ENCODE measurements around the gene PDZK1IP1. TPM values are rescaled to one million over a fixed set of nuclear protein-coding genes. Genes with fewer than 3 reads are reported as not detected.
"Not testable (repeated sequence)": the region's sequence is repeated elsewhere in the genome, so short reads cannot be mapped to it uniquely, and the experiment has no call there.

PDZK1IP1 gene
- total RNA-seq, 4 donors from 2014 or later, result 36.8 to 201 (median 153) TPM

GRCh38 chr1:47147047-47147785 is 42.6 kb downstream of the PDZK1IP1 start:
- H3K9me3 ChIP-seq, result no peaks in the 10 kb centered on the region
- WGBS, result 45% methylated on average over 6 of the region's 6 CpGs
- no peak overlapping the region for H3K27ac ChIP-seq
- TF ChIP-seq CTCF (IDR thresholded peaks at IDR 0.05), result no peak
- no peak for TF ChIP-seq POLR2AphosphoS5 (IDR thresholded peaks at IDR 0.05)
- no peak for TF ChIP-seq EP300 (IDR thresholded peaks at IDR 0.05)
- TF ChIP-seq POLR2A (IDR thresholded peaks at IDR 0.05), result no peak
- H3K36me3 ChIP-seq, result no peaks in the 10 kb centered on the region
- DNase-seq (ENCODE audit: low spot score in 2 of 2), result no peak
- peaks cover 7% of the 10 kb centered on the region for H3K27me3 ChIP-seq
- no peaks in the 10 kb centered on the region for H3K4me1 ChIP-seq
- H3K4me3 ChIP-seq, result no peak overlapping the region

- not testable (repeated sequence) for H3K4me1 ChIP-seq; H3K4me3 ChIP-seq; DNase-seq (ENCODE audit: low spot score in 2 of 2); H3K27me3 ChIP-seq; H3K36me3 ChIP-seq; H3K27ac ChIP-seq; H3K9me3 ChIP-seq
- 0% methylated on average over 1 of the region's 1 CpG for WGBS
These were observed 43.3 kb downstream of the PDZK1IP1 start for GRCh38 chr1:47146495-47146894.

GRCh38 chr1:47143654-47144053 is 46.2 kb downstream of the PDZK1IP1 start:
- not testable (repeated sequence) for DNase-seq (ENCODE audit: low spot score in 2 of 2); H3K9me3 ChIP-seq; H3K27me3 ChIP-seq; H3K4me1 ChIP-seq; H3K27ac ChIP-seq; H3K4me3 ChIP-seq; H3K36me3 ChIP-seq
- WGBS, result 82% methylated on average over 6 of the region's 6 CpGs

- H3K4me1 ChIP-seq; H3K4me3 ChIP-seq; H3K27me3 ChIP-seq; DNase-seq (ENCODE audit: low spot score in 2 of 2); H3K27ac ChIP-seq; H3K36me3 ChIP-seq; H3K9me3 ChIP-seq: not testable (repeated sequence)
- WGBS, result 44% methylated on average over 3 of the region's 3 CpGs
These were observed 49.5 kb downstream of the PDZK1IP1 start for GRCh38 chr1:47140358-47140757.

GRCh38 chr1:47137925-47138615 is 51.8 kb downstream of the PDZK1IP1 start:
- Histone ChIP-seq H3K4me3 (no peak overlapping the region), H3K9me3 (no peaks in the 10 kb centered on the region), H3K27ac (no peak overlapping the region), H3K27me3 (no peaks in the 10 kb centered on the region), H3K36me3 (no peaks in the 10 kb centered on the region), H3K4me1 (no peaks in the 10 kb centered on the region)
- WGBS, result 78% methylated on average over 5 of the region's 5 CpGs
- no peak for TF ChIP-seq EP300 (IDR thresholded peaks at IDR 0.05)
- no peak for TF ChIP-seq POLR2A (IDR thresholded peaks at IDR 0.05)
- TF ChIP-seq CTCF (IDR thresholded peaks at IDR 0.05), result no peak
- no peak for TF ChIP-seq POLR2AphosphoS5 (IDR thresholded peaks at IDR 0.05)
- no peak for DNase-seq (ENCODE audit: low spot score in 2 of 2)

- DNase-seq (ENCODE audit: low spot score in 2 of 2), result no peak
- H3K27ac ChIP-seq, result no peak within 1 kb of the TSS
- H3K27me3 ChIP-seq, result no peaks in the 10 kb centered on the region
- no peak within 1 kb of the TSS for H3K4me3 ChIP-seq
- WGBS, result 96% methylated on average over 4 of the region's 4 CpGs
- TF ChIP-seq POLR2A (IDR thresholded peaks at IDR 0.05) (no peak), CTCF (IDR thresholded peaks at IDR 0.05) (no peak), POLR2AphosphoS5 (IDR thresholded peaks at IDR 0.05) (no peak), EP300 (IDR thresholded peaks at IDR 0.05) (no peak)
- no peaks in the 10 kb centered on the region for H3K4me1 ChIP-seq
- H3K9me3 ChIP-seq, result no peaks in the 10 kb centered on the region
- H3K36me3 ChIP-seq, result no peaks in the 10 kb centered on the region
These were observed 52.6 kb downstream of the PDZK1IP1 start, which contains the start of gene CYP4A22 for GRCh38 chr1:47137198-47137597. Gene CYP4A22 (plus strand): TSS chr1:47137441. CDS start chr1:47137486, 45 bp downstream.

Other genes starting within 250 kb of the PDZK1IP1 start
- gene CYP4A11, start 248.6 kb downstream of the PDZK1IP1 start, total RNA-seq, result under 1 TPM in 1 of 4 donors, not detected in 3; 0.32 TPM
- gene CYP4X1, start 166.4 kb downstream of the PDZK1IP1 start, total RNA-seq, result 10 to 100 TPM in 2 of 4 donors, 1 to 10 TPM in 2; 6.2 to 41.8 (median 11.2) TPM
- 1 to 10 TPM in 2 of 4 donors, under 1 TPM in 2; 0.52 to 3.4 (median 1.3) TPM for gene CYP4Z1, start 122.8 kb downstream of the PDZK1IP1 start, total RNA-seq
- gene CYP4A22, start 52.6 kb downstream of the PDZK1IP1 start, total RNA-seq, result not detected
- gene TAL1, start 42.2 kb upstream of the PDZK1IP1 start, total RNA-seq, result 1 to 10 TPM in 2 of 4 donors, under 1 TPM in 2; 0.34 to 1.7 (median 1.2) TPM
- gene STIL, start 124.1 kb upstream of the PDZK1IP1 start, total RNA-seq, result 1 to 10 TPM; 2.8 to 4.2 (median 4.0) TPM
- gene CMPK1, start 143.8 kb upstream of the PDZK1IP1 start, total RNA-seq, result 10 to 100 TPM; 69.4 to 94.4 (median 81.6) TPM
- not detected for gene FOXE3, start 226.2 kb upstream of the PDZK1IP1 start, total RNA-seq
- under 1 TPM in 3 of 4 donors, not detected in 1; 0.34 to 0.39 (median 0.38) TPM for gene FOXD2, start 248.0 kb upstream of the PDZK1IP1 start, total RNA-seq